ENCODE data around the gene CENATAC. TPM values are rescaled to one million over a fixed set of nuclear protein-coding genes. Genes with fewer than 3 reads are reported as not detected.
A peak's percentile ranks its signal among the peaks of the same experiment; 100 is the strongest.

Gene CENATAC
- total and polyA plus RNA-seq, 9 of the 15 experiments (the other 6 are each of a cell fraction or from before 2014, with no cell fraction given) = 2.4 to 25.5 (median 13.7) TPM

GRCh38 chr11:119030029-119030328 lies 32.0 kb downstream of the CENATAC start (continued):
- TF ChIP-seq HMG20A (CRISPR knock-in tag; conservative IDR thresholded peaks at IDR 0.05) = no peak
- TF ChIP-seq PATZ1 (CRISPR knock-in tag; IDR thresholded peaks at IDR 0.05; ENCODE audit: borderline replicate concordance) = no peak
- TF ChIP-seq CEBPG (CRISPR knock-in tag; IDR thresholded peaks at IDR 0.05) = no peak
- no peak for TF ChIP-seq CEBPG (tag; conservative IDR thresholded peaks at IDR 0.05 in 1 of 2, IDR thresholded peaks at IDR 0.05 in 1 of 2)
- no peak for TF ChIP-seq ZNF140 (CRISPR knock-in tag; IDR thresholded peaks at IDR 0.05)
- TF ChIP-seq ZNF445 (CRISPR knock-in tag; IDR thresholded peaks at IDR 0.05; ENCODE audit: low read depth) = no peak
- TF ChIP-seq SRF (CRISPR knock-in tag; IDR thresholded peaks at IDR 0.05) = no peak
- no peak for TF ChIP-seq HOXB6 (CRISPR knock-in tag; IDR thresholded peaks at IDR 0.05; ENCODE audit: borderline replicate concordance)
- TF ChIP-seq CREB3 (tag; conservative IDR thresholded peaks at IDR 0.05; ENCODE audit: low read depth) = no peak
- no peak for TF ChIP-seq ZNF592 (IDR thresholded peaks at IDR 0.05)
- TF ChIP-seq TEAD4 (IDR thresholded peaks at IDR 0.05; ENCODE audit: low read length) = no peak
- no peak for TF ChIP-seq TEAD4 (CRISPR knock-in tag; IDR thresholded peaks at IDR 0.05; ENCODE audit: borderline replicate concordance)
- TF ChIP-seq POLR2H (tag; IDR thresholded peaks at IDR 0.05; ENCODE audit: low read depth) = no peak
- TF ChIP-seq ZNF121 (CRISPR knock-in tag; conservative IDR thresholded peaks at IDR 0.05) = no peak
- no peak for TF ChIP-seq JUNB (CRISPR knock-in tag; conservative IDR thresholded peaks at IDR 0.05)
- TF ChIP-seq NUFIP1 (IDR thresholded peaks at IDR 0.05; ENCODE audit: partially characterized antibody) = no peak
- TF ChIP-seq NR2C2 (CRISPR knock-in tag; IDR thresholded peaks at IDR 0.05) = no peak
- no peak for TF ChIP-seq NR2C2 (tag; IDR thresholded peaks at IDR 0.05)
- TF ChIP-seq KAT7 (CRISPR knock-in tag; IDR thresholded peaks at IDR 0.05; ENCODE audit: borderline replicate concordance) = no peak; the same call in 1 of the 2 replicates
- no peak for TF ChIP-seq RFX5 (IDR thresholded peaks at IDR 0.05; ENCODE audit: low read depth, low read length)
- 0 out of 2 replicates have a peak, but pooled peaks have one; percentile 54 for TF ChIP-seq PREB (CRISPR knock-in tag; IDR thresholded peaks at IDR 0.05)
- no peak for TF ChIP-seq KDM1A (IDR thresholded peaks at IDR 0.05)
- no peak for TF ChIP-seq ZNF354B (CRISPR knock-in tag; IDR thresholded peaks at IDR 0.05)
